SK-N-MC (cell line): ENCODE measurements around the gene NXN.
A peak's percentile ranks its signal among the peaks of the same experiment; 100 is the strongest.

Source experiments
- DNase-seq: peaks from one replicate; pipeline ENCODE4 v3.0.0-alpha.2; 2011; ENCODE audit warnings: low read depth, low spot score
- H3K27ac ChIP-seq: fragments of 200-600 bp; sonication (generic); 2 replicates; pipeline ENCODE4 v1.5.1; 2016; ENCODE audit warnings: mixed run types
- H3K36me3 ChIP-seq: fragments of 200-600 bp; sonication (generic); 2 replicates; pipeline ENCODE4 v1.6.1; 2017; ENCODE audit warnings: antibody characterized with exemption, low read length, mixed read lengths; ENCODE audit not compliant: insufficient read depth
- H3K4me3 ChIP-seq: fragments of 200-600 bp; sonication (generic); 2 replicates; pipeline ENCODE4 v1.5.1; 2016
- H3K9ac ChIP-seq: fragments of 200-600 bp; sonication (generic); 2 replicates; pipeline ENCODE4 v1.8.0; 2017; ENCODE audit warnings: mixed run types, mixed read lengths; ENCODE audit not compliant: insufficient read length
- H3K9me3 ChIP-seq: fragments of 200-600 bp; sonication (generic); 2 replicates; pipeline ENCODE4 v1.6.1; 2017; ENCODE audit warnings: low read depth, mild to moderate bottlenecking, antibody characterized with exemption, low read length, moderate library complexity, mixed read lengths
- EZH2 ChIP-seq: fragments of 200-600 bp; sonication (generic); IDR thresholded peaks from one replicate; pipeline ENCODE4 v1.6.1; 2017; ENCODE audit warnings: antibody characterized with exemption
- FOXP2 ChIP-seq: optimal IDR thresholded peaks from 2 replicates; pipeline ENCODE3; 2011; ENCODE audit warnings: mild to moderate bottlenecking, moderate library complexity; ENCODE audit not compliant: insufficient read depth; ENCODE audit errors: extremely low read length, control extremely low read depth
- POLR2AphosphoS5 ChIP-seq: IDR thresholded peaks from 2 replicates; pipeline ENCODE4 v1.6.1; 2012; ENCODE audit warnings: mild to moderate bottlenecking, low read depth, low read length, borderline replicate concordance

The NXN gene

DNA sequence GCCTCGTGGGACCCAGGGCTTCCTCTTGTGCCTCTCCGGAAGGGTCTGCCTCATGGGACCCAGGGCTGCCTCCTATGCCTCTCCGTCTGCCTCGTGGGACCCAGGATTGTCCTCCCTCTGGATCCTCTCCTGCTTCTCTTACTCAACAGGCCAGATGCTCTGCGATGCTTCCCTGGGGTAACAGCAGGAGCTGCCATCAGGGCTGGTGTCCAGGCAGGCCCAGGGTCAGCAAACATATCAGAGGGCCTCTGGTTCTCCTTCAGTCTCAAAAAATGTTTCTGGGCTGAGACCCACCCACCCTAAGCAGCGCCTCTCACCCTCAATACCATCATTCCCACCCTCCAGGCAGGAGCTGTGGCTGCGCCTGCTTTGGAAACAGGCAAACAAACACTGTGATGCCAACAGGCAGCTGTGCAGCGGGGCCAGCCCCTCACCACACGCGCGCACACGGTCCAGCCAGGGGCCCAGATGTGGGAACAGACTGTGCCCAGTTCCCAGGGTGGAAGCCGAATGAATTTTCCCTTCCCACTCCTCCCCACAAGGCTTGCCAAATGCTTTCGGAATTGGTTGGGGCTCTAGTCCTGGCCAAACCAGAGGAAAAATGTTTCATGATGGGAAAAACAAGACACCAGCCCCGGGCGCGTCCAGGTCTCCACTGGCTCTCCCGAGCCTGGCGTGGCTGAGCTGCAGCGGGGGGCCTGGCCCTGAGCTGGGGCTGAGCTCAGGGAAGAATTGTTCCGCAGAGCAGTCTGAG is 28.6 kb upstream of the NXN start:
- TF ChIP-seq FOXP2 (no peak), POLR2AphosphoS5 (no peak), EZH2 (no peak)
- Histone ChIP-seq H3K27ac (no peak overlapping the region), H3K9me3 (no peaks in the 10 kb centered on the region), H3K36me3 (peaks cover 5% of the 10 kb centered on the region; the same call in 1 of the 2 replicates), H3K4me3 (no peak overlapping the region), H3K9ac (no peak overlapping the region)
- DNase-seq: no peak

DNA sequence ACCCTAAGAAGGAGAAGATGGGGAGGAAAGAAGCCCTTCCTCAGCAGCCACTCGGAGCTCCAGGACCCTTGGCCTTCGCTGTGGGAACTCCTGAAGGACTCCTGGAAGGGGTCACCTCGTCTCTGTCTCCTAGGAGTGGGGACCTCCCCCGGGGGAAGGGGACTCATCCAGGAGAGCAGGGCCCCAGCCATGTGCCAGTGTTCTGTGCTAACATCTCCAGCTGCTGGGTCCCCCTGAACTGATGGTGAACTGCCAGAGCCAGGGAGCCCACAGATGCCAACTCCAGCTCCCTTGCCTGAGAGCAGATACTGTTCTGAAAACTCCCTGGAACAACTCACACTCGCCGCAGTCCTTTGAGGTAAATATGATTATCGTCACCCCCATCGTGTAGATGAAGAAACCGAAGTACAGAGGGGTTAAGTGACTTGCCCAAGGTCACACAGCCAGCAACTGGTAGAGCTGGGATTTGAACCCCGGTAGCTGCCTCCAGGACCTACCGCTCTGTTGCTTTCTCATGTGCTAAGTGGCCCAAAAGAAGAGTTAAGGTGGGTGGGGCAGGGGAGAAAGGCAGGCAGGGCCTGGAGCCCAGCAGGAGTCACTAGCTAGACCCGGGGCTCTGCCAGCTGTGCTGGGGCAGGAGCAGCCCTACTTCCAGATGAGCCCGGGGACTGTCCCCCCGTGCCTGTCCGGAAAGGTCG is 27.9 kb upstream of the NXN start:
- DNase-seq: no peak
- Histone ChIP-seq H3K27ac (no peak overlapping the region), H3K9me3 (no peaks in the 10 kb centered on the region), H3K4me3 (no peak overlapping the region), H3K36me3 (peaks cover 8% of the 10 kb centered on the region; the same call in 1 of the 2 replicates), H3K9ac (no peak overlapping the region)
- TF ChIP-seq POLR2AphosphoS5 (no peak), EZH2 (no peak), FOXP2 (no peak)

- H3K9ac ChIP-seq: no peak overlapping the region
- H3K27ac ChIP-seq: peak overlapping the region; percentile 71; the same call in 1 of the 2 replicates
- H3K9me3 ChIP-seq: no peaks in the 10 kb centered on the region
- TF ChIP-seq POLR2AphosphoS5 (no peak), EZH2 (no peak), FOXP2 (no peak)
- no peak for DNase-seq
- no peak overlapping the region for H3K4me3 ChIP-seq
- H3K36me3 ChIP-seq: peaks cover 22% of the 10 kb centered on the region
Measured at GRCh38 chr17:1006054-1006453, 26.5 kb upstream of the NXN start.

DNA sequence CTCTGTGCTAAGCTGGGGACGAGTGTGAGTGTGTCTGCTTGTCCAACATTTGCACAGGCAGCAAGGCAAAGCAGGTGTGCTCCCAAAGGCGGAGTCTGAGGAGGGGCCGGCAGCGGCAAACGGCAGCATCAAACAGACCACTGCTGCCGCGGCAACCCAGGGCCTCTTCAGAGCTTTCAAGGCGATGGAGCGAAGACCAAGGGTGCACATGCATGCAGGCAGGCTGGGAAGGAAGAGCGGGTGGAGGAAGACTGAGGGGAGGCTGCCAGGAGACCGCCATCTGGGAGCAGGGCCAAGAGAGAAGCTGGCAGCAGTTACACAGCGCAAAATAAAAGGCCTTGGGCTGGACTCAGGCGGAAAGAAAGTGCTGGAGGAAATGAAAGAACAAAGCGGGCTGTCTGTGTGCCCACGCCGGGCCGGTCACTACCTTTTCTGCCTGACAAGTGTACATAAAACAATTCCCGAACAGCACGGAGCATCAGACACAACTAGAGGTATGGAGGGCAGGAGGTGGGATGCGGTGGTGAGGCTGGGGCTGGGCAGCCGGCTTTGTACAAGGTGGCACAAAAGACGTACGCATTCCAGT is 25.9 kb upstream of the NXN start:
- no peak overlapping the region for H3K4me3 ChIP-seq
- no peak for TF ChIP-seq EZH2
- TF ChIP-seq POLR2AphosphoS5: no peak
- no peak for TF ChIP-seq FOXP2
- DNase-seq: no peak
- peak overlapping the region; percentile 71 for H3K27ac ChIP-seq
- no peaks in the 10 kb centered on the region for H3K9me3 ChIP-seq
- H3K36me3 ChIP-seq: peaks cover 28% of the 10 kb centered on the region
- H3K9ac ChIP-seq: no peak overlapping the region

GRCh38 chr17:1004769-1005295 is 25.3 kb upstream of the NXN start:
- TF ChIP-seq EZH2: no peak
- no peak for TF ChIP-seq FOXP2
- no peak for TF ChIP-seq POLR2AphosphoS5
- no peak for DNase-seq
- H3K36me3 ChIP-seq: peaks cover 32% of the 10 kb centered on the region
- H3K27ac ChIP-seq: no peak overlapping the region
- no peak overlapping the region for H3K9ac ChIP-seq
- H3K4me3 ChIP-seq: no peak overlapping the region
- no peaks in the 10 kb centered on the region for H3K9me3 ChIP-seq

DNA sequence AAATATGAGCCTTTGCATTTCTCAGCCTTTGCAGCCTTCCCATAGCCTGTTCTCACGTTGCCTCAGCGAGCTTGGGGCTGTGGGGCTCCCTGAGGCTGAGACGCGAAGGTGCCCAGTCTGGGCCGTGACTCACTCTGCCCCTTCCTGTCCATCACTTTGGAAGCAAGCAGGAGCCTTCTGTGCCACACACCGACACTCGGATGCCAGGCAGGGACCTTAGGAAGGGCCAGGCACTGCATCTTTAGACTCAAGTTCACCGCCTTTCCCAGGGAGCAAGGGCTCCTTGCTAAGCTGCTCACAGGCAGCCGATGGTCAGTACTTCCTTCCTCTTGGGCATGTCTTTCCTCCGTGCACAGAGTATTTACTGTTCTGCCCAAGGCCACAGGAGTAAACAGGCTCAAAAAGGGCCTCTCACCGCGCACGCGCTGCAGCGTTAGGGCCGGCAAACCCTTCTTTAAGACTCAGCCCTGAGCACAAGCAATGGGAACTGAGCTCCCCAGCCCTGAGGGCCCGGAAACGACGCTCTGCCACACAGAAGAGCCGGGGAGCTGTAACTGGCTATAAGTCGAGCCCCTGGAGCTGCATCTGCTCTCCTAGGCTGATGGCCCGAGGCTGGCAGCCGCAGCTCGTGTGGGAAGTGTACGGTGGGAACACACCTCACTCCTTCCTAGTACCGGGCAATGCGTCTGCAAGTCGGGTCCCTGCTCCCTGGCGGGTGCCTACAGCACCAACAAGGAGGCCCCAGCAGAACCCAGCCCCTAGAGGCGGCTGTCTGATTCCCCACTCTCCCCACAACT is 24.6 kb upstream of the NXN start:
- Histone ChIP-seq H3K4me3 (no peak overlapping the region), H3K9ac (no peak overlapping the region), H3K27ac (no peak overlapping the region), H3K36me3 (peaks cover 39% of the 10 kb centered on the region), H3K9me3 (no peaks in the 10 kb centered on the region)
- no peak for DNase-seq
- TF ChIP-seq EZH2 (no peak), POLR2AphosphoS5 (no peak), FOXP2 (no peak)

DNA sequence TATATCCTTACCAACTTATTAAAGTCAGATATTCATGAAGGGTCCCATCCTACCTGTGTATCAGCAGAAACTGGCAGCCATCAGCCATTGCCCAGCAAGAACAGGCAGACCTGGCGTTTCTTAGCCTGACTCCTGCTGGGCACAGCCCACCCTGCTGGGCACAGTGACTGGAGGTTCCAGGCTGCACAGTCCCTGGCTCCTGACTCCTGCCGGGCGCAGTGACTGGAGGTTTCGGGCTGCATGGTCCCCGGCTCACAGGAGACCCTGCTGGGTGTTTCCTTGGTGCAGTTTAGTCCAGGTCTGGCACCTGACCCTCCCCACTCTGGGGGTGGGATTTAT is 24.0 kb upstream of the NXN start:
- TF ChIP-seq EZH2: no peak
- TF ChIP-seq FOXP2: no peak
- TF ChIP-seq POLR2AphosphoS5: no peak
- no peak for DNase-seq
- Histone ChIP-seq H3K36me3 (peaks cover 39% of the 10 kb centered on the region), H3K4me3 (no peak overlapping the region), H3K27ac (no peak overlapping the region), H3K9me3 (no peaks in the 10 kb centered on the region), H3K9ac (no peak overlapping the region)

- Histone ChIP-seq H3K9ac (no peak overlapping the region), H3K36me3 (peaks cover 39% of the 10 kb centered on the region)
Measured at GRCh38 chr17:1002771-1003555, 23.4 kb upstream of the NXN start.

More at GRCh38 chr17:1002771-1003555, 23.4 kb upstream of the NXN start:
- Histone ChIP-seq H3K4me3 (no peak overlapping the region), H3K27ac (no peak overlapping the region), H3K9me3 (no peaks in the 10 kb centered on the region)
- no peak for TF ChIP-seq EZH2
- TF ChIP-seq FOXP2: no peak
- no peak for TF ChIP-seq POLR2AphosphoS5
- no peak for DNase-seq
